Pancreas (tissue), 10 donors: ENCODE measurements around the gene KRTDAP. TPM values are rescaled to one million over a fixed set of nuclear protein-coding genes. Genes with fewer than 3 reads are reported as not detected.
A peak's percentile ranks its signal among the peaks of the same experiment; 100 is the strongest.

Experiments used
- ATAC-seq, 4 donors: fragments of 200-7000 bp; cut with Tn5 transposase; one replicate each; pipeline versions ENCODE4 v1.8.0 to v1.9.1; 2020; ENCODE audit warnings: mild to moderate bottlenecking in 4 of 4, moderate library complexity in 4 of 4
- DNase-seq, 6 donors: peaks; one replicate each; pipeline ENCODE4 v3.0.0-alpha.2; 2020
- FAIRE-seq: peaks from 2 replicates; lab custom pipeline; 2012; peaks lifted over from hg19 to GRCh38; lab: Jason Lieb, UNC
- H3K27ac ChIP-seq, 4 donors: fragments of 200-600 bp; sonication (generic); 1 replicate in 3 of 4; 2 replicates in 1 of 4; pipeline versions ENCODE4 v1.5.0 to v1.8.0; 2020
- H3K27me3 ChIP-seq, 4 donors: fragments of 200-600 bp; one replicate each; pipeline ENCODE4 v1.8.0; 2021
- H3K36me3 ChIP-seq, 3 donors: fragments of 200-600 bp; sonication (generic) in 1 of 3; one replicate each; pipeline versions ENCODE4 v1.5.0 to v1.8.0; 2020 to 2021
- H3K4me1 ChIP-seq, 3 donors: fragments of 200-600 bp; one replicate each; pipeline ENCODE4 v1.8.0; 2021
- H3K4me3 ChIP-seq, 4 donors: fragments of 200-600 bp; sonication (generic) in 2 of 4; one replicate each; pipeline versions ENCODE4 v1.5.0 to v1.8.0; 2020 to 2021
- H3K9me3 ChIP-seq, 4 donors: fragments of 200-600 bp; one replicate each; pipeline ENCODE4 v1.8.0; 2021
- WGBS, 2 donors: extraction: QIAGEN DNeasy Blood & Tissue Kit; methylation state at CpG; one replicate each; pipeline ENCODE4 v1.1.7; 2013; 5-methylcytosine and 5-hydroxymethylcytosine counted together
- intact Hi-C, 3 donors: fragments of 100-400 bp; cut with DNase I; formaldehyde crosslinking; loops; one replicate each; pipeline versions ENCODE4 v1.11.1 to v1.14.2; 2022
- polyA plus RNA-seq, 2 donors: library from polyadenylated mRNA; stranded (reverse); fragments of 200-250 nt; gene quantifications; one replicate each; pipeline ENCODE4 v1.2.3, GENCODE V29; 2013
- total RNA-seq, 6 donors: library from RNA; stranded (reverse); fragmentation: NEBNext Ultra II Directional in 4 of 6; extraction: Animal tissue kit (Norgen Biotek cat#: 25700) in 4 of 6; gene quantifications; one replicate each; pipeline versions ENCODE4 v1.2.1 to v1.2.4, GENCODE V29; 2021 to 2023
- TF ChIP-seq, protein P1 (sequence below), 4 donors: fragments of 200-600 bp; sonication (generic) in 3 of 4; IDR thresholded peaks; one replicate each; pipeline versions ENCODE4 v1.5.0 to v1.8.0; 2021; ENCODE audit warnings: antibody characterized with exemption in 4 of 4
- donor health status: healthy with polysubstance abuse.
- donor health status: DM: no; HTN: no; CAD: no; lungs with moderate emphysema.
- donor health status: DM: no; HTN: no; CAD: no.
- donor health status: control.
- donor health status: control.
- donor health status: Bipolar disorder and iron deficiency.
- donor health status: DM: yes; HTN: yes; CAD: no.
- donor health status: DM: no; HTN: no; CAD: no.
- donor health status: DM: no; HTN: no; CAD: no.
- donor health status: DM: yes; HTN: yes; CAD: no.

Gene KRTDAP
- total and polyA plus RNA-seq, 8 donors, result 0.35 to 2.0 (median 1.3) TPM; not detected in 4

GRCh38 chr19:35501684-35502083 lies 11.4 kb upstream of the KRTDAP start:
- Histone ChIP-seq H3K27ac (no peak overlapping the region), H3K4me1 (no peaks in the 10 kb centered on the region), H3K4me3 (no peak overlapping the region), H3K36me3 (peaks cover 0 to 30% (median 4%) of the 10 kb centered on the region in 3 donors), H3K9me3 (no peaks in the 10 kb centered on the region), H3K27me3 (no peaks in the 10 kb centered on the region)
- FAIRE-seq, result no peak
- intact Hi-C loops, result no loop called here
- ATAC-seq, result peak in 1 of 4 donors; percentile 13
- TF ChIP-seq, protein P1, sequence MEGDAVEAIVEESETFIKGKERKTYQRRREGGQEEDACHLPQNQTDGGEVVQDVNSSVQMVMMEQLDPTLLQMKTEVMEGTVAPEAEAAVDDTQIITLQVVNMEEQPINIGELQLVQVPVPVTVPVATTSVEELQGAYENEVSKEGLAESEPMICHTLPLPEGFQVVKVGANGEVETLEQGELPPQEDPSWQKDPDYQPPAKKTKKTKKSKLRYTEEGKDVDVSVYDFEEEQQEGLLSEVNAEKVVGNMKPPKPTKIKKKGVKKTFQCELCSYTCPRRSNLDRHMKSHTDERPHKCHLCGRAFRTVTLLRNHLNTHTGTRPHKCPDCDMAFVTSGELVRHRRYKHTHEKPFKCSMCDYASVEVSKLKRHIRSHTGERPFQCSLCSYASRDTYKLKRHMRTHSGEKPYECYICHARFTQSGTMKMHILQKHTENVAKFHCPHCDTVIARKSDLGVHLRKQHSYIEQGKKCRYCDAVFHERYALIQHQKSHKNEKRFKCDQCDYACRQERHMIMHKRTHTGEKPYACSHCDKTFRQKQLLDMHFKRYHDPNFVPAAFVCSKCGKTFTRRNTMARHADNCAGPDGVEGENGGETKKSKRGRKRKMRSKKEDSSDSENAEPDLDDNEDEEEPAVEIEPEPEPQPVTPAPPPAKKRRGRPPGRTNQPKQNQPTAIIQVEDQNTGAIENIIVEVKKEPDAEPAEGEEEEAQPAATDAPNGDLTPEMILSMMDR (IDR thresholded peaks at IDR 0.05), result no peak
- no peak for DNase-seq
- WGBS, 2 donors, result 87 to 89% methylated on average over 15 of the region's 15 CpGs

DNA sequence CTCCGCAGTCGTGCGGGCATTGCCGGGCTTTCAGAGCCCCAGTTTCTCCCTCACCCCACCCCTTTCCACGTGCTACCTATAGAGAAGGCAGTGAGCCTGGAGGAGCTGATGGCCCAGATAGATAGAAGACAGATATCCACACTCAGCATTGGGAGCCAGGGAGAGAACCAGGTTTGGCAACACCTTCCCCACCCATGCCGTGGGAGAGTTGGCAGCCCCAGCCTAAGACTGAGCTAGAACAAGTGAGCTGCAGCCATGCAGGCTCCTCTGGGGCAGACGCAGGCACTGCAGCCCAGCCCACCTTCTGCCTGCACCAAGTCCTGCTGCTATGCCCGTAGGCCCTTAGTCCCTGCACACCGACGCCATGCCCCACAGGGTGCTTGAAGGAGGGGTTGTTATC lies 10.3 kb upstream of the KRTDAP start:
- no peaks in the 10 kb centered on the region for H3K9me3 ChIP-seq
- TF ChIP-seq, protein P1 (IDR thresholded peaks at IDR 0.05), result no peak
- H3K27me3 ChIP-seq, result no peaks in the 10 kb centered on the region
- H3K36me3 ChIP-seq, result peaks cover 0 to 27% (median 4%) of the 10 kb centered on the region in 3 donors
- H3K27ac ChIP-seq, result no peak overlapping the region
- FAIRE-seq (no peak), ATAC-seq (no peak), DNase-seq (no peak)
- 91 to 93% methylated on average over 10 of the region's 10 CpGs for WGBS, 2 donors
- H3K4me1 ChIP-seq, result no peaks in the 10 kb centered on the region
- no peak overlapping the region for H3K4me3 ChIP-seq
- intact Hi-C loops, result no loop called here

GRCh38 chr19:35498984-35499527 lies 8.8 kb upstream of the KRTDAP start:
- no peak for DNase-seq
- WGBS, 2 donors, result 76 to 87% methylated on average over 9 of the region's 9 CpGs
- intact Hi-C loops, result loop anchor here in 1 of 3 donors (5.0 kb wide), 1 partner anchor 147 kb away; no protein-coding TSS in a partner anchor
- Histone ChIP-seq H3K27me3 (no peaks in the 10 kb centered on the region), H3K27ac (no peak overlapping the region), H3K9me3 (no peaks in the 10 kb centered on the region), H3K4me1 (no peaks in the 10 kb centered on the region), H3K4me3 (no peak overlapping the region), H3K36me3 (peaks cover 0 to 23% (median 4%) of the 10 kb centered on the region in 3 donors)
- FAIRE-seq, result no peak
- no peak for ATAC-seq
- TF ChIP-seq, protein P1 (IDR thresholded peaks at IDR 0.05), result no peak

DNA sequence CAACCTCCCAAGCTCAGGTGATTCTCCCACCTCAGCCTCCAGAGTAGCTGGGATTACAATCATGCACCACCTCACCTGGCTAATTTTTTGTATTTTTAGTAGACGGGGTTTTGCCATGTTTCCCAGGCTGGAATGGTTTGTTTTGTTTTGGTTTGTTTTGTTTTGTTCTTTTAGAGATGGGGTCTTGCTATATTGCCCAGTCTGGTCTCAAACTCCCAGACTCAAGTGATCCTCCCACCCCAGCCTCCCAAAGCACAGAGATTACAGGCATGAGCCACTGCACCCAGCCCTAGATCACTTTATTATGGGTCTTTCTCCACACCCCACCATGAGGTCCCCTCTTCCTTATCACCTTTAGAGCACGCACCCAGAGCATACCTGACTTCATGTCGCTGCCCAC lies 8.0 kb upstream of the KRTDAP start:
- H3K36me3 ChIP-seq, result peaks cover 0 to 23% (median 4%) of the 10 kb centered on the region in 3 donors
- intact Hi-C loops, result loop anchor here in 1 of 3 donors (5.0 kb wide), 1 partner anchor 146 kb away; no protein-coding TSS in a partner anchor
- no peak for DNase-seq
- no peaks in the 10 kb centered on the region for H3K27me3 ChIP-seq
- FAIRE-seq, result no peak
- WGBS, 2 donors, result 78 to 93% methylated on average over 3 of the region's 3 CpGs
- ATAC-seq, result no peak
- H3K27ac ChIP-seq, result no peak overlapping the region
- H3K4me1 ChIP-seq, result no peaks in the 10 kb centered on the region
- TF ChIP-seq, protein P1 (IDR thresholded peaks at IDR 0.05), result no peak
- H3K4me3 ChIP-seq, result no peak overlapping the region
- no peaks in the 10 kb centered on the region for H3K9me3 ChIP-seq

GRCh38 chr19:35497406-35497805 lies 7.1 kb upstream of the KRTDAP start:
- Histone ChIP-seq H3K36me3 (peaks cover 0 to 23% (median 4%) of the 10 kb centered on the region in 3 donors), H3K27me3 (no peaks in the 10 kb centered on the region), H3K4me3 (no peak overlapping the region), H3K27ac (no peak overlapping the region), H3K9me3 (no peaks in the 10 kb centered on the region), H3K4me1 (no peaks in the 10 kb centered on the region)
- TF ChIP-seq, protein P1 (IDR thresholded peaks at IDR 0.05), result no peak
- DNase-seq, result no peak
- no peak for FAIRE-seq
- no peak for ATAC-seq
- intact Hi-C loops, result loop anchor here in 1 of 3 donors (5.0 kb wide), 1 partner anchor 145 kb away; no protein-coding TSS in a partner anchor
- WGBS, 2 donors, result 70 to 74% methylated on average over 14 of the region's 14 CpGs
